NK-92 treated with Interleukin-12 subunit alpha and Interleukin-12 subunit beta, amount 100 ng/mL, for 24 hours (cell line): Measurements from ENCODE around the gene CDK4.

Experiments used
- DNase-seq: peaks from one replicate; lab custom pipeline; 2025; lab: John Stamatoyannopoulos, UW

The CDK4 gene

DNA sequence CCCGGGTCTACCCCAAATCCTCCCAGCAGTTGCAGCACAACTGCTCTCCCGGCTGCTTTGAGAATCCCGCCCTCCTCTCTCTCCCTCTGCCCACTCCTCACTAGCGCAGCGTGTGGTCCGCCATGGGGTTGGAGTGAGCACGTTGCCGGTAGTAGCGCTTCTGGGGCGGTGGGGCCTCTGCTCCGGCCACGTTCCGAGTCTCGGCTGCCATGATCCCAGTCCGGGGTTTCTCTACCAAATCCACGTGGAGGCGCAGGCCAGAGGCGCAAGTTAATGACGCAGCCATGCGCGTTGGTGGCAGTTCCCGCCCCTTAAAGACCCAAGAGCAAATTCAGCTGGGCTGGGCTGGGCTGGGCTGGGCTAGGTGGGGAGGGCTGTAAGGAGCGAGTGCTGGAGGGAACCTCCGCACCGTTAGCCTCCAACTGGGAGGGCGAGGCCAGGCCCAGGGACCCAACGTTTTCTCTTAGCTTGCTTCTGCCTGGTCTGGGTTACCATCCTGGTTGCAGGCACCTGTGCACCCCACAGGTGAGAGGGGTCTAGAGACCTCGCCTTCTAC lies 19.8 kb upstream of the CDK4 start, which contains the start of gene METTL1:
Gene METTL1, minus strand, starts transcription at position 233 of the 556 bp plus-strand sequence. Its CDS starts 22 bp downstream, at position 211.
- DNase-seq: peak; percentile 88

DNA sequence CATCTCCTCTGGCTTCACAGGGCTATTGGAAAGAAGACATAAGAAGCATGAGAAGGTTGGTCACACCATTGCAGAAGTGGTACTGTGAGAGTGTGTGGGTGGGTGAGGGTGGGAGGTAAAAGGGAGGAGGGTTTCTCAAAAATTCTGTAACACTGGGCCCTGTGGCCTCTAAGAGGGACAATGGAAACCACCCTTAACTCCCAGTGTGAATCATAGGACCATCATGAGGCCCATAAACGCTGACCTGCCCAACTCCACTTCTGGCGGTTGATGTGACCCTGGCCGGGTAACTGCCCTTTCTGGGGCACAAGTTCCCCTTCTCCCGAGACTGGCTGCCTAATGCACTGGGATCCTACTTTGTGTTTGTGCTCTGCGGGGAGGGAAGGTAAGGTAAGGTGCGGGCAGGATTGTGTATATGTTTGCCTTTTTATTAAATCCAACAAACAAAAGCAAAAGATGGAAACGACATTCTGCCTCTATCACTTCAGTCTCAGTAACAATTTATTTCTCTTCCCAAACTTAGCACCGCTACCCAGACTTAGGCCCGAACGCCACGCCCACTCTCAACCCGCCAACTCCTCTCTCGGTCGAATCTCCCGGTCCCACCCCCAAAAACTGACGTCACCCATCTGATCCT lies 19.2 kb upstream of the CDK4 start:
- peak; percentile 80 for DNase-seq

DNA sequence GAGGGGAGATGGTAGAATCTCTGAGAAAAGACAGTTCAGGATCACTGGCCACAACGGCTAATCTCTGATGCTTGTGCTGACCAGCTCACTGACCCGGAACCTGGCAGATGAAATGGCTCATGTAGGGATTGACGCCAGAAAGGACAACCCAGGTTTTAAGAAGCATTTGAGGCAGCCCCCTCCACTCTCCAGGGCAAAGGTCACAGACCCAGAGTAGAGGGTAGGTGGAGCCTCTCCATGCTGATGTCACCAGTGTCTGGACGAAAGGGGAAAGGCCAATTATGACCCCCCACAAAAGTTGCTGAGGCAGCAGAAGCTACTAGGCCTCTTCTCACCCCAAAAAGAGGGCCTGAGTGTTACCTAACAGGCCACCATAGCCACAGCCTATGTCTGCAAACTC lies 18.6 kb upstream of the CDK4 start:
- DNase-seq: no peak

DNA sequence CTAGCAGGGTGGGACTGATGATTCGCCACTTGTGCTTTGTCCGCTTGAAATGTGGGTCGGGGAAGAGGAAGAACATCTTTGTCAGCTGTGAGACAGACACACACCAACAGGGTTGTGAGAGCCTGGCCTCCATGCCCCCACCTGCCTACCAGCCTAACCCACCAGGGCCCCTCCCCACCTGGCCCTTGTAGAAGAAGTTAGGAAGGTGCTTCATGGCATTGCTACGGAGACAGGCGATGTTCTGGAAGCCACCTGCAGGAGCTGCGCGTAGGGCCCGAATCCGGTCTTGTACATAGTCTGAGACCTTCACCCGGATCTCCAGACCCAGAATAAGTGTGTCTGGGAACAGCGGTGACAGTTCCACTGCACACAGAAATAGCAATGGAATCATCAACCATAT lies 17.5 kb upstream of the CDK4 start:
- DNase-seq: no peak

DNA sequence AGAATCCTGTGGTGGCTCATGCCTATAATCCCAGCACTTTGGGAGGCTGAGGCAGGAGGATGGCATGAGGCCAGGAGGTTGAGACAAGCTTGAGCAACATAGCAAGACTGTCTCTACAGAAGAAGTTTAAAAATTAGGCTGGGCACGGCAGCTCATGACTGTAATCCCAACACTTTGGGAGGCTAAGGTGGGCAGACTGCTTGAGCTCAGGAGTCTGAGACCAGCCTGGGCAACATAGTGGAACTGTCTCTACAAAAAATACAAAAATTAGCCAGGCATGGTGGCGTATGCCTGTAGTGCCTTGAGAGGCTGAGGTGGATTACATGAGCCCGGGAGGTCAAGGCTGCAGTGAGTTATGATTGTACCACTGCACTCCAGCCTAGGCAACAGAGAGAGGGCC lies 15.8 kb upstream of the CDK4 start:
- no peak for DNase-seq

DNA sequence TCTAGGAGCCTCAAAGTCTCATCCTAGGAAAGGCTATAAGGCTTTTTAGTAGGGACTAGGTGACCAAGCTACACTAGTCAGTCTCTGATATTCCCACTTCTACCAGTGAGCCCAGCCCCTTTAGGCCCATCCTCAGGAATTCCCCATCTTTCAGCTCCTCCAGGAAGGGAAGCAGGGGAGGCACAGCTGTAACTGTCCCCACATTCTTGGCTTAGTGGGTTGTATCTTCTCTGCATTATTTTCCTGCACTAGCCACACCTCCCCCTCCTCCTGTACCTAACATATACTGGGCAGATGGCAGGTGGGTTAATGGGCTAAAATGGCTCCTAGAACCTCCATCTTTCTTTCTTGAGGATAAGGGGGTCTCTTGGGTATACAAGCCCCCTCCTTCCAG lies 15.2 kb upstream of the CDK4 start:
- no peak for DNase-seq

DNA sequence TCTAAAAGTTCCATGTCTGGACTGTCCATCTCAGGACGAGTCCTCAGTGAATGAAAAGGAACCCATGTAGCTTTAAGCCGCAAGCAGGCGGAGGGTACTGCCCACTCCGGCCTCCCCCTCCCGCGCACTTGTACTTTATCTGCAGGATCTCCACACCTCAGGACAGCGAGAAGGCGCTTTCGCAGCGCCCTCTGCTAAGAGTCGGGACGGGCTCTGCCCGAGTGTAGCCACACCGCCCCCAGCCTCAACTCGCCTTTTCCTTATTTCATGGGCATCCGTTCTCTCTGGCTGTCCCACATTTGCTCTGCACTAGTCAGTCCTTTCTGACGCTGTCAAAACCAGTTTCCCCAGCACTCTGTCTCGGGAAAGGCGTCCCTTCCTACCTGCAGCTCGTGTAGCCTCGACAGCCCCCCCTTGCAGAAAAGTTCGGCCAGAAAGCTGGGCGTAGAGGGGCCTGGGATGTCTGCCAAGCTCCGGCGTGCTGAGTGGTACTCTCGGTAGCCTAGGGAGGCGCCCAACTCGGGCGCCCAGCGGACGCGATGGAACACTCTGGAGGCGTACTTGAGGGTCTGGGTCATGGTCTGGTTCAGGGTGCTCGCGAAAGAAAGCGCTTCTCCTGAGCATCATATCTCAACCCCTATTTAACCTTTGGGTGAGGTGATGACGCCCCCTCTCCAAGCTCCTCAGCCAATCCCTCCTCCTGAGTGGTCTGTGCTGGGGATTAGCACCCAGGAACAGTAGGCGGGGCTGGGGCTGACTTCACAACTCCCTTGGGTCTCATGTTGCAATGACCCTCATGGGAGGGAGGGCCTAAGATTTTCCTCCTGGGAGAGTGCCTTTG lies 14.6 kb upstream of the CDK4 start, which contains the start of gene CYP27B1:
Gene CYP27B1, minus strand, starts transcription at position 615 of the 841 bp plus-strand sequence. Its CDS starts 37 bp downstream, at position 578.
- no peak for DNase-seq

DNA sequence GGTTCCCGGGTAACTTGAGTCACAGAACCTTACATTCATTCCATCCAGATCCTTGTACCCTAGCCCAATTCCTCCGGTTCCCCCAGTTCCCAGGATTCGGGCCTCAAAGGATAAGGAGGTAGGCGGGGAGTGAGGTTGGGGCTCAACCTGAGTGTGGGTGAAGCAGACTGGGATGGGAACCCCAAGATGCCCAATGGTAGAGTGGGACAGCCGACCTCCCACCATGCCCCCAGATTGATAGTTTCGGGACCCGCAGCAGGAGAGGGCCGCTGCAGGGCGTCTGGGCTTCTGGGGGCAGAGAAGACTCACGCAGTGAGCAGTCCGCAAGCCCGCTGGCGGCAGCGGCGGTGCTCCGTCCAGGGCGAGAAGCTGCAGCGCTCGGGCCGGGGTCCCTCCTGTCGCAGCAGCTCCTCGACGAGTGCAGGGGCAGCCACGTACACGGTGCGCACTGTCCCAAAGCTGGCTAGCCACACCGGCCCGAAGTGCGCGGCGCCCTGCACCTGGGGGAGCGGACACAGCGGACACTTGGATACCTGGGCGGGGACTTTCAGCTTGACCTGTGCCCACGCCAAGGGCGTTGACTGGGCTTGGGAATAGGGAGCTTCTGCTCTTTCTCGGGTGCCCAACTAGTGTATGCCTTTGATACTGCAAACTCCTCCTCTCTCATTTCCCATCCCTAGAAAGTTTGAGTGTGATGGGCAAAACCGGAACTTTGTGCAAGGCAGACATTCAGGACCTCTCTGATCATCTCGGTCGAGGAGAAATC lies 13.8 kb upstream of the CDK4 start:
- no peak for DNase-seq

DNA sequence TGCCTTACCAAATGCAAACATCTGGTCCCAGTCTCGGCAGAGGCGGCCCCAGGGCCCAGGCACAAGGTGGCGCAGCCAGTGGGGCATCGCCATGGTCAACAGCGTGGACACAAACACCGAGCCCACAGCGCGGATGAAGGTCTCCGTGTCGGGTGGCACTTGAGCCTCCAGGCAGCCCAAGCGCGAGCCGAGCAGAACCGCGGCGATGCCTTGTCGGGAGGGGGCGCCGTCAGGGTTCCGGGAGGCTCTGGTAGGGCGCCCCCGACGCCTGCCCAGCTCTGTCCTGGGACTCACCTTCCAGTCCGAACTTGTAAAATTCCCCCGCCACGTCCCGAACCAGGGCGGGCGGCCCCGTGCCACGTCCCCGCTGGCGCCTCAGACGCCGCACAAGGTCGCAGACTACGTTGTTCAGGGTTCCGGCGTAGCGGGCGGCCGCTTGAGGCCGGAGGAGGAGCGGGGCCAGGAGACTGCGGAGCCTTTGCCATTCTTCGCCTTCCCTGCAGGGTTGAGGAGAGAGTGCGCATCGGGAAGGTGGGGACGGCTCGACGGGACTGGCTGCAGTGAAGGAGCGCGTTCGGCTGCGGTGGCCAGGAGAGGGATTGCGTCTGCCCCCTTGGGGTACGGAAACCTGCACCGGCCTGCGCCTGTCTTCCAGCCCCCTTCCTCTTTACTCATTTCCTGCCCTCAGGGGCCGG lies 13.0 kb upstream of the CDK4 start:
- no peak for DNase-seq

DNA sequence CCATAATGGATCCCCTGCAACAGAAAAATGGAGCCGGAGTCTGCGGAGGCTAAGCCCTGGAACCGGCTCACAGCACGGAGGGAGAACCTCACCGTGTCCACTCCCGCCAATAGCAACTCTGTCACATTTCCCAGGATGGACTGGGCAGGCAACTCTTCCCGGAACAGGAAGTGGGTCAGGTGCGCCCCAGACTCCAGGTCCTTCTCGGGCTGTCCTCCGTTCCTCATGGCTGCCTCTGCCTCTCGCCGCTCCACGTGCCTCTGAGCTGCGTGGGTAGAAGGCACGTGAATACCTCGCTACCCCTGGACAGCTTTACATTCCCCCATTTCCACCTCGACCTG lies 12.5 kb upstream of the CDK4 start:
- DNase-seq: no peak

DNA sequence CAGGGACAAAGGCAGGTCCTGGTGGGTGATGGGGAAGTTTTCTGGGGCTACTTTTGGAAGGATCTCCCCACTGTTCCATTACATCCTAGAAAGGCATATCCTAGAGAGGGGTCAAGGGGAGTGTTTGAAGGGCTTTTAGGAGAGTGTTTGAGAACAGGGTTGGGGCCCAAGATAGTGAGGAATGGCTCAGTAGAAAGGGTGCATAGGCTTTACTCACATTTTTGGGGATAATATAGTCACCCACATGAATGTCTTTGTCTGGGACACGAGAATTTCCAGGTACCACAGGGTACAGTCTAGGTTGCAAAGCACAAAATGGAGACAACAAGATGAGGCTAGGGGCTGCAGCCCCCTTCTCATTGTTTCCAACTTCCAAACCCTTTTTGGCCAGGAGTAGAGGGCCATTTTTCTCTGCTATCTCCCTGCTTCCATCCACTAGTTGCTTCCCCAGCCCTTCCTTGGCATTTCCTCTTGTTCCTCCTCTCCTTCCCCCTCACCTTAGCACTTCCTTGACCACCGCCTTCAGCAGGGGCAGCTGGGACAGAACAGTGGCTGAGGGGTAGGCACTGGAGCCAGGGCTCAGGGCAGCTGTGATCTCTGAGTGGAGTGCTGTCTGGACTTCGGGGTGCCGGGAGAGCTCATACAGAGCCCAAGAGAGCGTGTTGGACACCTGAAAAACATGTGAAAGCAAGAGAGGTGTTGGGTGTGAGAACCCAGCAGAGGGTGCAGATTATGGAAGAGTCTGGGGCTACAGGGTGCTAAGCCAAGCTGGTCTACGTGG lies 12.0 kb upstream of the CDK4 start:
- DNase-seq: no peak

DNA sequence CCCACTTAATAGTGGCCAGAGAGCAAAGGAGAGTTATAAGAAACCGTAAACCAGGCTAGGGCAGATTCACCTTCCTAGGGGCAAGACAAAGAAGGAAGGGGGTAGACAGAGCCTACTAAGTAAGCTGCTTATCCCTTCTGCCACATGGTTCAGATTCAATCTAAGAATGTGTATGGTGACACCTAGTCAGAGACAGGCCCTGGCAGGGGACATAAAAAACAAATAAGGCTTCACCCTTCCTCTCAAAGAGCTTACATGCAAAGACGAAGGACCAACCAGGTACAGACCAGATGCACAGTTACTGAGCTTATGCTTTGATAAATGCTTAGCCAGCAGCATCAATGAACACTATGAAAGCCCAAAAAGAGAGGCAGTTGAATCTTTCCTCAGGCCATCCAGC lies 10.4 kb upstream of the CDK4 start:
- no peak for DNase-seq

DNA sequence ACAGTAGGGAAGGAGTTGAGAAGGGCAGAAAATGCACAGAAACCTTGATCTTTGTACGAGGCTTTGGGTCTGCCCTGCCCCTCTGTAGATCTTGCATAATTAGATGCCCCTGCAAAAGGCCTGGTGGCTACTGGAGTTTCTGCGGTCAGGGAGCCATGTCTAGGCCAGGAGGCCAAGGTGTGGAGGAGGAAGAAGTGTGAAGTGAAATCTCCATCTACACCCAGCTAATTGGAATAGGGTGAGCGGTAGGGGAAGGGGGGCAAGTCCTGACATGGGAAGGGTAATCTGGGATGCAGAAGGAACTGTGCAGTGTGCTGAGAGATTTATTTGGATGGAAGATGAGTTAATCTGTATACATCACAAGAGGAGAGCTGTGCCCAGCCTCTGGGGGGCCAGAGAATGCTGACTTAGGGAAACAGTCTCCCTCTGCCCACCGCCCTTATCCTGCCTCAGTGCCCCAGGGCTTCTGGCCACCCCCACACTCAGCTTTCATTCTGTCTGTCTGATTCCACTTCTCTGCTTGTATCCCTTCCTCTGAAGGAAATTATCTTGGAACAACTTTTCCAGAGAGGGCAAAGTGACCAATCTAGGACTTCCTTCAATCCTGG lies 9.4 kb upstream of the CDK4 start:
- DNase-seq: no peak

DNA sequence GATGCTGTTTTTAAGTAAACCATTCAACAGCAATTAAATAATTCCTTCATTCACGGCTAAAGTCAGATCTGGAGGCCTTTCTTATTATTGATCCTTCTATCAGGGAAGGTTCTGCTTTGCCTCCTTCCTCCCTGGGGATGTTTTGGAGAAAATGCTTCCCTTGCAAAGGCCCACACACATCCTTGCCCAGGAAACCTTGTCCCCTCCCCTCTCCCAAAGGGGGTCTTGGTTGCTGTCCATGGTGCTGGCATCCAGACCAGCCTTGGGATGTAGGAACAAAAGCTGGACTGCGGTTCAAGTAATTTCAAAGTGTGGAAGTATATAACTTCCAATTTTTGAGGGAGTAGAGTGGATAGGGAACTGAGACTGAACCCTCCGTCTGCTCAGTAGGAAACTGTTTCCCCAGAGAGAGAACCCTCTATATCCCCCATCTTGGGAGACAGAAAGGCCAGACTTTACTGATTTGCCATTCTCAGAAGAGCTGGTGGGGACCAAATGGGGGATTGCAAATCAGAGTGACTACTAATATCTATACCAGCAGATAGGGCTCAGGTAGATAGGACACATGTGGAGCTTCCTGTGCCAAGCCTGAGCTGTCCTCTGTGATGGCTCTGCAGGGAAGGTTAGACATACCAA lies 8.4 kb upstream of the CDK4 start:
- DNase-seq: no peak

DNA sequence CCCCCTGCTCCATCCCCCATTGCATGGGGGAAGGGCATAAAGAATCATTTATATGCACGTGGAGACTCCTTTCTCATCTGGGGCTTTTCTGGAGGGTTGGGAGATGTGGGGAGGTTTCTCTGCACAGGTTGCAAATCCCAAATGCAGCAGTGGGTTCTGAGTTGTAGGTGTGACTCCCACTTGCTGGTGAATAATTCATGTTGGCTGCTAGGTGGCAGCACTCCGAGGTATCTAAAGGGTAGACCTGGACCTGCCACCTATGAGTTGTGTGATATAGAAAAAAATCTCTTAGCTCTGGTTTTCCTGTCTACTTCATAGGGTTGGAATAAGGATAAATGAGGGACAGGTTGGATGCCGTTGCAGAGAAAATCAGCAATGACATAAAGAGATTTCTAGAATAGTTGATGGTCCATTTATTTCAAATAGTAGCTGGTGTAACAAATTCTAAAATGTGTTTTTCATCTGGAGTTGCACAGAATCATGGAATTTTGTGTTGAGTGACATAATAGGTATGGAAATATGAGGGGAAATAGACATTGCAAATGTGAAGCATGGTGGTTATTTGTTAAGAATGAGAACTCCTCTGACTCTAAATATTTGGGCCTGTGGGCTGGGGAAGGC lies 7.4 kb upstream of the CDK4 start:
- no peak for DNase-seq

DNA sequence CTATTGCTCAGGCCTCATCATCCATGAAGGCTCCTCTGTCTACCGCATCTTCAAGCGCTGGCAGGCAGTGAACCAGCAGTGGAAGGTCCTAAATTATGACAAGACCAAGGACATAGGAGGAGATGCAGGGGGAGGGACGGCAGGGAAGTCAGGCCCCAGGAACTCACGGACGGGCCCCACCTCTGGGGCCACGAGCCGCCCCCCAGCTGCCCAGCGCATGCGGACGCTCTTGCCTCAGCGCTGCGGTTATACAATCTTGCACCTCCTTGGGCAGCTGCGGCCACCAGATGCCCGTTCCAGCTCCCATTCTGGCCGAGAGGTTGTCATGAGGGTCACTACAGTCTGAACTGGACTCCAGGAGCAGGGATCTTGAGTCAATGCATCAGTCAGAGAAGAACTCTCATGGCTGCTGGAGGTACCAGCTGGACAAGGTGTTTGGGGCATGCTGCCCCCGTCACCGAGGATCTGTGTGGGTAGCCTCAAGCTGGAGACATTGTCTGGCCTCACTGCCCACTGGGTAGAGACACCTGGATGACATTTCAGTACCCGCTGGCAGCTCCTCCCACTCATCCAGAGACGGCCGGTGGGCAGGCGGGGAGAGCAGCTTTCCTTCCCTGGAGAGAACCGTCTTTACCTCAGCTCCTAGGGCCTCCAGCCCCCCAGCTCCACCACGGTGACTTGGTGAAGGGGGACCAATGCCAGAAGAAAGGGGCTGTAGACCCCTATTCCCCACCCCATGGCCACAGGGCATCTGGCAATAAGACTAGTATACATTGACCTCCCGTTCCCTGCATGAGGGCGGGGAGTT lies 6.6 kb upstream of the CDK4 start:
- no peak for DNase-seq

DNA sequence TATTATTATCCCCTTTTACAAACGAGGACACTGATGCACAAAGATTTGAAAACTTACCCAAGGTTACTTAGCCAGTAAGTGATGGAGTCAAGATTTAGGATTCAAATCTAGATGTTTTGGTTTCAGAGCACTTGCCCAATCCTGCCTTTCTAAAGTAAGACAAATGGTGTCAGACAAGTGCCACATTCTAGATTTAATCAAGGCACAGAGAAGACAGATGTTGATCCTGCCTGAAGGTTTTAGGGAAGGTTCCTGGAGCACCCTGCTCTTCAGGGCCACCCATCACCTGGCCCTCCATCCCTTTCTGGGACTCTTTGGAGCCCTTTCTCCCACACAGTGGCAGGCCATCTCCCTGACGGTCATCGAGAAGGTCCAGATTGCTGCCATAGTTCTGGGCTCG lies 5.7 kb upstream of the CDK4 start:
- DNase-seq: no peak

DNA sequence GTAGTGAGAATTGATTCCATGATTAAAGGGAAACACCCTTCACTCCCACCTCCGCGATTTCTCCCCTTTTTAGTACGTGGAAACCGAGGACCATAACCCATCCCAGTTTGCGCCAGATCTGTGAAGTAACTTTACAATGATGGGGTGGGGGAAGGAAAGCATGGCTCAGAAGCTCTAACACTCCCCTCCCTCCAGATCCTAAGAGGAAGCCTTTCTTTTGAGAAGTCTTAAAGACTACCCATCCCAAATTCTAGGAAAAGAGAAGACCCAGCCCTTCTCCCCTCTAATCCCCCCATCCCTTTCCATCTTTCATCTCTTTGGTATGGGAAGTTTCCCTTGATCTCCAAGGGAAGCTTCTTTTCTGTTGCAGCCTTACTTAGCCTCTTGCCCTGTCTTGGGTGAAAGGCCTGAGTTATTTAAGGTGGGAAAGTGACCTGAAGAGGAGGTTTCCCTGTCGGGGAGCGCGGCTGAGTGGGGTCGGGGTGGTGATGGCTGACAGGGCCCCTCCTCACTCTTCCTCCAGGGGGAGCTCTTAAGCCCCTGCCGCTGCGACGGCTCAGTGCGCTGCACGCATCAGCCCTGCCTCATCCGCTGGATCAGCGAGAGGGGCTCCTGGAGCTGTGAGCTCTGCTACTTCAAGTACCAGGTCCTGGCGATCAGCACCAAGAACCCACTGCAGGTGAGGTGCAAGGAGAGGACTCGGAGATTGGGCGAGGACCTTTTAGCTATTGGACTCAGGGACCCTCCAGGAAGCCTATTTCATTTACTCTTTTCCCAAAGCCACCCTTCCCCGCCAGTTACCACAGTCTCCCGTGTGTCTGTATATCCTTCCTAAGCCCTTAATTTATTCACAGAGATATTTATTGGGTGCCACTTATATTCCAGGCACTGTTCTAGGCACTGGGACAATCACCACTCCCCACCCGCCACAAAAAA lies 4.6 kb upstream of the CDK4 start:
- no peak for DNase-seq
